GM12865 (cell line): ENCODE measurements around the gene SSX3.
"Not testable (repeated sequence)": the region's sequence is repeated elsewhere in the genome, so short reads cannot be mapped to it uniquely, and the experiment has no call there.

Experiments used
- DNase-seq: peaks from one replicate; pipeline ENCODE4 v3.0.0; 2010; ENCODE audit warnings: low read depth
- H3K4me3 ChIP-seq: 2 replicates; pipeline ENCODE4 v1.5.1; 2011; ENCODE audit warnings: mild to moderate bottlenecking, low read depth, low read length, control low read depth
- TF ChIP-seq, protein P1 (sequence below): IDR thresholded peaks from 2 replicates; pipeline ENCODE4 v1.5.1; 2011; ENCODE audit warnings: low read length, control low read depth, low read depth, inconsistent platforms; ENCODE audit not compliant: insufficient read depth; ENCODE audit errors: missing control alignments

Gene SSX3, protein sequence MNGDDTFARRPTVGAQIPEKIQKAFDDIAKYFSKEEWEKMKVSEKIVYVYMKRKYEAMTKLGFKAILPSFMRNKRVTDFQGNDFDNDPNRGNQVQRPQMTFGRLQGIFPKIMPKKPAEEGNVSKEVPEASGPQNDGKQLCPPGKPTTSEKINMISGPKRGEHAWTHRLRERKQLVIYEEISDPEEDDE

DNA sequence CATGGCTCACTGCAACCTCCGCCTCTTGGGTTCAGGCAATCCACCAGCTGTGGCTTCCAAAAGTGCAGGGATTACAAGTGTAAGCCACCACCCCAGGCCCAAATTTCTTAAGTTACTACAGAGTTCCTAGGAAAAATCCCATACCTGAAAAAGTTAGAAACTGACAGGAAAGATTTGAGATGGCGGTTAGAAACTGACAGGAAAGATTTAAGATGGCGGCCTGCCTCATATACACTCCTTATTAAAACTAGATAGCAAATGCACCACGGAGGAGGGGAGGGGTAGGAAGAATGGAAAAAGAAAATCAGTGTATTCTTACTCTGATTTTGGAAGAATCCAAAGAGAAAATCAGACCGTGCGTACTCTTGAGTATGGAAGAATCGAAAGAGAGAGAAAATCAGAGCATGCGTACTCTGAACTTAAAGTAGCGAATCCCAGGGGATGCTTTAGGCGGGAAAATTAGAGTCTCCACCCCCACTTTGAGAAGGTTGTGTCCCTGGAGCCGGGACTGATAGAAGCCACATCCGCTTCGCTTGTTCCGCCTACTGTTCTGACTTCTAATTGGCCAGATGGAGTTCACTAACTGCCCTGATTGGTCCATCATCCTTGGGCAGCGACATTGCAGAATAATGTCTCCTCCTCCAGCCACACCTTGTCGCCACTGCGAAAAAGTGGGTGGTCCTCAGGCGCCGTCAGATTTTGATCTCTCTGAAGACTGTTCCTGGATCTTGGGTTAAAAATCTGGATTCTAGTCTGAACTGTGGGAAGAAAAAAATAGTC is at the start of gene SSX3:
SSX3 (minus strand) TSS at position 389 of the 780 bp plus-strand sequence. CDS start 1,454 bp downstream, outside the sequence.
- DNase-seq, H3K4me3 ChIP-seq: not testable (repeated sequence)

- DNase-seq, H3K4me3 ChIP-seq: not testable (repeated sequence)
These were observed 41.3 kb upstream of the SSX3 start for GRCh38 chrX:48397825-48398224.

- not testable (repeated sequence) for H3K4me3 ChIP-seq
These were observed 40.4 kb upstream of the SSX3 start for GRCh38 chrX:48396931-48397330.

DNA sequence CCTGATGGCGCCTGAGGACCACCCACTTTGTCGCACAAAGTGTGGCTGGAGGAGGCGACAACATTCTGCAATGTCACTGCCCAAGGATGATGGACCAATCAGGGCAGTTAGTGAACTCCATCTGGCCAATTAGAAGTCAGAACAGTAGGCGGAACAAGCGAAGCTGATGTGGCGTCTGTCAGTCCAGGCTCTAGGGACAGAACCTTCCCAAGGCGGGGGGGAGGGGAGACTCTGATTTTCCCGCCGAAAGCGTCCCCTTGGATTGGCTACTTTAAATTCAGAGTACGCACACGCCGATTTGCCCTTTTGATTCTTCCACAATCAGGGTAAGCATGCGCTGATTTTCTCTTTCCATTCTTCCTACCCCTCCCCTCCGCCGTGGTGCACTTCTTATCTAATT is 26.7 kb upstream of the SSX3 start, which contains the start of gene SSX4:
SSX4 (plus strand) TSS at position 301 of the 400 bp plus-strand sequence. CDS start 515 bp downstream, outside the sequence.
- not testable (repeated sequence) for DNase-seq, H3K4me3 ChIP-seq

More at GRCh38 chrX:48396931-48397330, 40.4 kb upstream of the SSX3 start:
- DNase-seq = not testable (repeated sequence)

DNA sequence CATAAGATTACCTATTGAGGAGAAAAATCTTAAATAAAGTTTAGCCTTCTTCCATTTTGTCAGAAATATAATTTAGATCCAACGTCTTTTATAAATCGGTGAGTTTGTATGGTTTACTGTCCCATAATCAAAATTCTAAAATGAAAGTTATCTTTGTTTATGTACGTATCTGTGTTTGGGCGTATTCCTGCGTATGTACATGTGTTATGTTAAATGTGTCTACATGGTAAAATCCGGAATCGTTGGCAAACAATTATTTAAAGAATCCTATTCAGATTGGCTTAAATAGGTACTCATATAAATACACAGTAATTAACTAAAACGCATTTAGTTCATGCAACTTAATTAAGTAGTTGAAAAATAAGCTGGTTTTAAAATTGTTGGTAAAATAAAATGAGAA is 13.9 kb upstream of the SSX3 start:
- not testable (repeated sequence) for DNase-seq, H3K4me3 ChIP-seq

GRCh38 chrX:48367717-48368408 is 11.4 kb upstream of the SSX3 start:
- H3K4me3 ChIP-seq, DNase-seq: not testable (repeated sequence)

DNA sequence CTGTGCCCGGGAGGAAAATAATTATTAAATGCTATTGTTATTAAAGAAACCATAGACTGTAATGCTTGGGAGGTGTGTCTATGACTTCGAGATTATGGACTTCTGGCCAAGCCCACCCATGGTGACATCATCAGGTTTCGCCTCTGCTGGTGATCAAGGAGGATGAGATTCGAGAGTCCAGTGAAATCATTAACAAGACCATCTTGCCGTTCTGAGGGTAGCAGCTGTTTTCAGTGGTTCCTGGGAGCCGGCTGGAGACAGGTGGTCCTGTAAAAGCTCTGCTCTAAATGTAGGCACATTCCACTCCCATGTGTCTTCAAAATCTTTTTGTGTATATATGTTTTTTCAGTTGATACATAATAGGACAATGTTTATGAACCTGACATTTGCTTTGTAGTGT is 2.8 kb upstream of the SSX3 start:
- DNase-seq, H3K4me3 ChIP-seq: not testable (repeated sequence)

DNA sequence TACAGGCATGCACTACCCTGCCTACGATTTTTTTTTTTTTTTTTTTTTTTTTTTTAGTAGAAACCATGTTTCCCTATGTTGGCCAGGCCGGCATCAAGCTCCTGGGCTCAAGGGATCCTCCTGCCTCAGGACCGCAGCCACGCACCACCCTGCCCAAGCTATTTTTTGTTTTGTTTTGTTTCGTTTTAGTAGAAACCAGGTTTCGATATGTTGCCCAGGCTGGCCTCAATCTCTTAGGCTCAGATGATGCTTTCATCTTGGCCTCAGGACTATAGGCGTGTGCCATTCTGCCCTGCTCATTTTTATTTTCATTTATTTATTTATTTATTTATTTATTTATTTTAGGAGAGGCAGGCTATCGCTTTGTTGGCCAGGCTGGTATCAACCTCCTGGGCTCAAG is 1.2 kb upstream of the SSX3 start:
- no peak for DNase-seq
- H3K4me3 ChIP-seq = no peak overlapping the region
- TF ChIP-seq, protein P1, sequence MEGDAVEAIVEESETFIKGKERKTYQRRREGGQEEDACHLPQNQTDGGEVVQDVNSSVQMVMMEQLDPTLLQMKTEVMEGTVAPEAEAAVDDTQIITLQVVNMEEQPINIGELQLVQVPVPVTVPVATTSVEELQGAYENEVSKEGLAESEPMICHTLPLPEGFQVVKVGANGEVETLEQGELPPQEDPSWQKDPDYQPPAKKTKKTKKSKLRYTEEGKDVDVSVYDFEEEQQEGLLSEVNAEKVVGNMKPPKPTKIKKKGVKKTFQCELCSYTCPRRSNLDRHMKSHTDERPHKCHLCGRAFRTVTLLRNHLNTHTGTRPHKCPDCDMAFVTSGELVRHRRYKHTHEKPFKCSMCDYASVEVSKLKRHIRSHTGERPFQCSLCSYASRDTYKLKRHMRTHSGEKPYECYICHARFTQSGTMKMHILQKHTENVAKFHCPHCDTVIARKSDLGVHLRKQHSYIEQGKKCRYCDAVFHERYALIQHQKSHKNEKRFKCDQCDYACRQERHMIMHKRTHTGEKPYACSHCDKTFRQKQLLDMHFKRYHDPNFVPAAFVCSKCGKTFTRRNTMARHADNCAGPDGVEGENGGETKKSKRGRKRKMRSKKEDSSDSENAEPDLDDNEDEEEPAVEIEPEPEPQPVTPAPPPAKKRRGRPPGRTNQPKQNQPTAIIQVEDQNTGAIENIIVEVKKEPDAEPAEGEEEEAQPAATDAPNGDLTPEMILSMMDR = no peak

DNA sequence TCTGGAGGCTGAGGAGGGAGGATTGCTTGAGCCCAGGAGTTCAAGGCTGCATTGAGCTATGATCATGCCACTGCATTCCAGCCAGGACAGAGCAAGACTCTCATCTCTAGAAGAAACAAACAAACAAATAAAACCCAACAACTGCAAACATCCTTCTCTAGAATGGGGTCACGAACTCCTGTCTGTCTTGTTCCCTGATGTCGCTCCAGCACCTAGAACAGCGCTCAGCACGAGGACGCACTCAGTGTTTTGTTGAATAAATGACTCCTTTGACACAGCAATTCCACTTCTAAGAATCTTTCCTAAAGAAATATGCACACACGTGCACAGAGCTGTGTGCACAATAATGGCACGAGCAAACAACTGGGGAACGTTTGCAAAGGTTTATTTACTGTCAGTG is 10.4 kb downstream of the SSX3 start:
- H3K4me3 ChIP-seq, DNase-seq: not testable (repeated sequence)

- not testable (repeated sequence) for DNase-seq
These were observed 42.5 kb downstream of the SSX3 start for GRCh38 chrX:48313996-48314395.

GRCh38 chrX:48306175-48306574 is 50.3 kb downstream of the SSX3 start:
- DNase-seq = no peak
- H3K4me3 ChIP-seq = no peak overlapping the region
- TF ChIP-seq, protein P1 = no peak

More at GRCh38 chrX:48313996-48314395, 42.5 kb downstream of the SSX3 start:
- H3K4me3 ChIP-seq = not testable (repeated sequence)
